Transverse colon (tissue), 4 donors: ENCODE data around the gene ELAVL2. TPM values are rescaled to one million over a fixed set of nuclear protein-coding genes. Genes with fewer than 3 reads are reported as not detected.

Experiments
- DNase-seq: peaks from one replicate; pipeline ENCODE4 v3.0.0-alpha.2; 2019
- H3K27ac ChIP-seq, 4 donors: fragments of 200-600 bp; sonication (generic); 2 replicates each; pipeline ENCODE4 v1.5.1; 2016 to 2018; ENCODE audit warnings: inconsistent platforms in 4 of 4
- H3K27me3 ChIP-seq: fragments of 200-600 bp; sonication (generic); 2 replicates; pipeline ENCODE4 v1.5.1; 2017; ENCODE audit warnings: inconsistent platforms
- H3K36me3 ChIP-seq, 4 donors: fragments of 200-600 bp; sonication (generic); 2 replicates each; pipeline ENCODE4 v1.5.1; 2017 to 2019; ENCODE audit warnings: inconsistent platforms in 4 of 4
- H3K4me1 ChIP-seq, 4 donors: fragments of 200-600 bp; sonication (generic); 2 replicates each; pipeline ENCODE4 v1.5.1; 2017 to 2020; ENCODE audit warnings: inconsistent platforms in 4 of 4
- H3K4me3 ChIP-seq, 4 donors: fragments of 200-600 bp; sonication (generic); 1 replicate in 1 of 4; 2 replicates in 3 of 4; pipeline versions ENCODE4 v1.5.1 to v1.6.1; 2017 to 2019; ENCODE audit warnings: inconsistent platforms in 4 of 4
- H3K9me3 ChIP-seq, 2 donors: fragments of 200-600 bp; sonication (generic); 2 replicates each; pipeline ENCODE4 v1.5.1; 2017 to 2019; ENCODE audit warnings: inconsistent platforms in 2 of 2
- EP300 ChIP-seq: sonication (generic); formaldehyde crosslinking; IDR thresholded peaks from one replicate; pipeline ENCODE4 v1.6.1; 2017; ENCODE audit warnings: antibody characterized with exemption, low read depth
- POLR2A ChIP-seq: fragments of 450-650 bp; IDR thresholded peaks from one replicate; pipeline ENCODE4 v1.6.1; 2016; ENCODE audit warnings: antibody characterized with exemption, mild to moderate bottlenecking, moderate library complexity
- POLR2AphosphoS5 ChIP-seq, 3 donors: sonication (generic); formaldehyde crosslinking; IDR thresholded peaks; one replicate each; pipeline ENCODE4 v1.6.1; 2016; ENCODE audit warnings: antibody characterized with exemption in 3 of 3
- WGBS, 2 donors: methylation state at CpG; one replicate each; pipeline ENCODE4 v1.1.5; 2018; ENCODE audit warnings: low coverage in 1 of 2; 5-methylcytosine and 5-hydroxymethylcytosine counted together
- in situ Hi-C, 4 donors: fragments of 200-750 bp; cut with MboI; loops; one replicate each; pipeline versions ENCODE4 v1.15.0 to v1.15.1; 2017; ENCODE audit warnings: low sequenced_read_pairs in 3 of 4, low pct_ligation_motif_present in 1 of 4, low pct_unique_long_range_greater_than_20kb in 1 of 4
- intact Hi-C: fragments of 100-400 bp; cut with DNase I; formaldehyde crosslinking; loops from one replicate; pipeline ENCODE4 v1.15.1; 2023; ENCODE audit warnings: low total_unique reads
- total RNA-seq, 4 donors: library from RNA; depleted of rRNA; stranded (reverse); fragments of >200 nt; gene quantifications; one replicate each; pipeline ENCODE4 v1.1.0, GENCODE V29; 2016
- TF ChIP-seq, protein P1 (sequence below), 5 experiments: fragments of 200-600 bp in 3 of 5; fragments of 450-650 bp in 2 of 5; sonication (generic) in 3 of 5; IDR thresholded peaks; 1 replicate in 2 of 5; 2 replicates in 3 of 5; pipeline ENCODE4 v1.5.1; 2016 to 2017; ENCODE audit warnings: antibody characterized with exemption in 5 of 5, inconsistent platforms in 3 of 5, mild to moderate bottlenecking in 2 of 5, moderate library complexity in 1 of 5

ELAVL2 gene
- total RNA-seq, 4 donors from 2014 or later: 0.41 to 2.2 (median 0.60) TPM; not detected in 1

- Histone ChIP-seq H3K36me3 (no peaks in the 10 kb centered on the region), H3K27ac (no peak overlapping the region), H3K9me3 (no peaks in the 10 kb centered on the region), H3K27me3 (no peaks in the 10 kb centered on the region), H3K4me1 (no peaks in the 10 kb centered on the region), H3K4me3 (no peak overlapping the region)
- intact Hi-C loops: no loop called here
- WGBS, 2 donors: 88% methylated on average over 6 of the region's 6 CpGs; no CpG with 5 or more reads in 1 of the 2 donors
- no peak for DNase-seq
- TF ChIP-seq EP300: no peak
- in situ Hi-C loops: no loop called here
These were observed 124.7 kb downstream of the ELAVL2 start for GRCh38 chr9:23701291-23701690.

- TF ChIP-seq, protein P1, sequence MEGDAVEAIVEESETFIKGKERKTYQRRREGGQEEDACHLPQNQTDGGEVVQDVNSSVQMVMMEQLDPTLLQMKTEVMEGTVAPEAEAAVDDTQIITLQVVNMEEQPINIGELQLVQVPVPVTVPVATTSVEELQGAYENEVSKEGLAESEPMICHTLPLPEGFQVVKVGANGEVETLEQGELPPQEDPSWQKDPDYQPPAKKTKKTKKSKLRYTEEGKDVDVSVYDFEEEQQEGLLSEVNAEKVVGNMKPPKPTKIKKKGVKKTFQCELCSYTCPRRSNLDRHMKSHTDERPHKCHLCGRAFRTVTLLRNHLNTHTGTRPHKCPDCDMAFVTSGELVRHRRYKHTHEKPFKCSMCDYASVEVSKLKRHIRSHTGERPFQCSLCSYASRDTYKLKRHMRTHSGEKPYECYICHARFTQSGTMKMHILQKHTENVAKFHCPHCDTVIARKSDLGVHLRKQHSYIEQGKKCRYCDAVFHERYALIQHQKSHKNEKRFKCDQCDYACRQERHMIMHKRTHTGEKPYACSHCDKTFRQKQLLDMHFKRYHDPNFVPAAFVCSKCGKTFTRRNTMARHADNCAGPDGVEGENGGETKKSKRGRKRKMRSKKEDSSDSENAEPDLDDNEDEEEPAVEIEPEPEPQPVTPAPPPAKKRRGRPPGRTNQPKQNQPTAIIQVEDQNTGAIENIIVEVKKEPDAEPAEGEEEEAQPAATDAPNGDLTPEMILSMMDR (IDR thresholded peaks at IDR 0.05): no peak
- TF ChIP-seq POLR2A (no peak), POLR2AphosphoS5 (IDR thresholded peaks at IDR 0.05) (no peak), EP300 (no peak)
- intact Hi-C loops: no loop called here
- Histone ChIP-seq H3K36me3 (no peaks in the 10 kb centered on the region), H3K27ac (no peak overlapping the region), H3K4me1 (no peaks in the 10 kb centered on the region), H3K4me3 (no peak overlapping the region), H3K27me3 (no peaks in the 10 kb centered on the region), H3K9me3 (no peaks in the 10 kb centered on the region)
- in situ Hi-C loops: no loop called here
- DNase-seq: no peak
- WGBS, 2 donors: 48% methylated on average over 2 of the region's 2 CpGs; no CpG with 5 or more reads in 1 of the 2 donors
These were observed 125.7 kb downstream of the ELAVL2 start for GRCh38 chr9:23700359-23700758.

DNA sequence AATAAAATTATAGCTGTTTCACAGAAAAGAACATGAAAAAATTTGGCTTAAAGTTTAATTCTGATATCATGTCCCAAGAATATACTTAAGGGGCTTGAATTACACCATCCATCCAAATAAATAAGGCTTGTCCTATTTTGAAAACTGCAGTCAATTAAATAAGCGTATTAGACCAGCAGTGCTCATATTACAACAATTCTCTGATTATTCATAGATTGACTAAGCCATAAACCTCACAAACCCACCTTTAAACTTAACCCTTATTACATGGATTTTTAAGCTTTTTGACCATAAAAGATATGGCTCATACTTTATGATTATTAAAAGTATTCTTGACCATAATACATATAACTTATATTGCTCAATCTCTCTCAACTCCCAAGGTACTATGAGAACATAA, 127.9 kb downstream of the ELAVL2 start:
- no peaks in the 10 kb centered on the region for H3K9me3 ChIP-seq
- H3K36me3 ChIP-seq: no peaks in the 10 kb centered on the region
- in situ Hi-C loops (no loop called here), intact Hi-C loops (no loop called here)
- no peak for TF ChIP-seq POLR2AphosphoS5 (IDR thresholded peaks at IDR 0.05)
- TF ChIP-seq, protein P1 (IDR thresholded peaks at IDR 0.05): no peak
- no peak for TF ChIP-seq POLR2A
- TF ChIP-seq EP300: no peak
- no peaks in the 10 kb centered on the region for H3K27me3 ChIP-seq
- H3K4me3 ChIP-seq: no peak overlapping the region
- no peak for DNase-seq
- WGBS, 2 donors: 86 to 91% methylated on average over 1 of the region's 1 CpG
- no peaks in the 10 kb centered on the region for H3K4me1 ChIP-seq
- no peak overlapping the region for H3K27ac ChIP-seq

GRCh38 chr9:23695572-23695971, 130.5 kb downstream of the ELAVL2 start:
- no peak overlapping the region for H3K4me3 ChIP-seq
- H3K27ac ChIP-seq: no peak overlapping the region
- no peaks in the 10 kb centered on the region for H3K4me1 ChIP-seq
- H3K36me3 ChIP-seq: no peaks in the 10 kb centered on the region
- no peaks in the 10 kb centered on the region for H3K27me3 ChIP-seq
- intact Hi-C loops (no loop called here), in situ Hi-C loops (no loop called here)
- DNase-seq: no peak
- WGBS, 2 donors: 87 to 88% methylated on average over 5 of the region's 5 CpGs
- no peak for TF ChIP-seq POLR2A
- TF ChIP-seq EP300: no peak
- no peak for TF ChIP-seq POLR2AphosphoS5 (IDR thresholded peaks at IDR 0.05)
- TF ChIP-seq, protein P1 (IDR thresholded peaks at IDR 0.05): no peak
- no peaks in the 10 kb centered on the region for H3K9me3 ChIP-seq

- 90% methylated on average over 5 of the region's 5 CpGs for WGBS, 2 donors
- no peaks in the 10 kb centered on the region for H3K4me1 ChIP-seq
- DNase-seq: no peak
- no peaks in the 10 kb centered on the region for H3K27me3 ChIP-seq
- H3K27ac ChIP-seq: no peak overlapping the region
- intact Hi-C loops: no loop called here
- no peak overlapping the region for H3K4me3 ChIP-seq
- H3K9me3 ChIP-seq: no peaks in the 10 kb centered on the region
- TF ChIP-seq POLR2AphosphoS5 (IDR thresholded peaks at IDR 0.05): no peak
- H3K36me3 ChIP-seq: no peaks in the 10 kb centered on the region
- in situ Hi-C loops: no loop called here
These were observed 132.7 kb downstream of the ELAVL2 start for GRCh38 chr9:23693374-23693773.
